Measurements from ENCODE around the gene CPTP.

The CPTP gene

DNA sequence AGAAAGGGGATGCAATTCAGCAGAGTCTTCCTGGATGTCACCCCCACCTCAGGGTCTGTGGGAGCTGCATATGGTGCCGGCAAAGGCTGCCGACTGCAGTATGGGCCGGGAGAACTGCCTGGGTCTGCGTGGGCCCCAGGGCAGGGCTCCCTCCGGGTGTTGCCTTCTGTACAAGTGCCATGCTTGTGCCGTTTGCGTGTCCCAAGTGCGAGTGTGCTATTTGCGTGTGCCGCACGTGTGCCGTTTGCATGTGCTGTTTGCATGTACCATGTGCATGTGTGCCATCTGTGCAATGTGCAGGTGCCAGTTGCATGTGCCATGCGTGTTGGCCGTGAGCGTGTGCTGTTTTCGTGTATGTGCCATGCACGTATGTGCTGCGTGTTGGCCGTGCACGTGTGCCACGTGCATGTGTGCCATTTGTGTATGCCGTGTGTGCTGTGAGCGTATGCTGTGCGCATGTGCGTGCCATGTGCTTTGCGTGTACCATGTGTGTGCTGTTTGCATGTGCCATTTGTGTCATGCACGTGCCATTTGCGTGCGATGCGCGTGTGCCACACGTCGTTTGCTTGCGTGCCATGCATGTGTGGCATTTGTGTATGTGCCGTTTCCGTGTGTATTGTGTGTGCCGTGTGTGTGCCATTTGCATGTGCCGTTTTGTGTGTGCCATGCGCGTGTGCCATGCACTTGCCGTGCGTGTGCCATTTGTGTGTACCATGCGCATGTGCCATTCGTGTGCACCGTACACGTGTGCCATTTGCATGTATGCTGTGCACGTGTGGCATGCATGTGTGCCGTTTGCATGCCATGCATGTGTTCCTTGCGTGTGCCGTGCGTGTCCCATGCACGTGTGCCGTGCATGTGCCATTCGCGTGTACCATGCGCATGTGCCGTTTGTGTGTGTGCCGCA is 5.0 kb downstream of the CPTP start:
- Histone ChIP-seq H3K36me3 (ENCODE audit: control insufficient read depth, insufficient read depth, low read length) (peaks cover 17% of the 10 kb centered on the region), H3K27me3 (replicated peaks; ENCODE audit: control insufficient read depth, insufficient read depth, low read length, poor library complexity, severe bottlenecking) (no peaks in the 10 kb centered on the region), H3K4me1 (ENCODE audit: control insufficient read depth, insufficient read depth, low read length, poor library complexity, severe bottlenecking) (peaks cover 20% of the 10 kb centered on the region), H3K27ac (ENCODE audit: insufficient read depth, low read length, poor library complexity, severe bottlenecking) (no peak overlapping the region), H3K9me3 (ENCODE audit: control insufficient read depth, low read length) (no peaks in the 10 kb centered on the region), H3K4me3 (ENCODE audit: insufficient read depth, low read depth, low read length, poor library complexity, severe bottlenecking) (no peak overlapping the region)
- no peak for DNase-seq

GRCh38 chr1:1330366-1331067 is 5.9 kb downstream of the CPTP start:
- H3K27ac ChIP-seq (ENCODE audit: insufficient read depth, low read length, poor library complexity, severe bottlenecking), result no peak overlapping the region
- H3K9me3 ChIP-seq (ENCODE audit: control insufficient read depth, low read length), result no peaks in the 10 kb centered on the region
- no peak overlapping the region for H3K4me3 ChIP-seq (ENCODE audit: insufficient read depth, low read depth, low read length, poor library complexity, severe bottlenecking)
- no peaks in the 10 kb centered on the region for H3K27me3 ChIP-seq (replicated peaks; ENCODE audit: control insufficient read depth, insufficient read depth, low read length, poor library complexity, severe bottlenecking)
- H3K36me3 ChIP-seq (ENCODE audit: control insufficient read depth, insufficient read depth, low read length), result peaks cover 17% of the 10 kb centered on the region
- H3K4me1 ChIP-seq (ENCODE audit: control insufficient read depth, insufficient read depth, low read length, poor library complexity, severe bottlenecking), result peaks cover 13% of the 10 kb centered on the region
- DNase-seq, result no peak

DNA sequence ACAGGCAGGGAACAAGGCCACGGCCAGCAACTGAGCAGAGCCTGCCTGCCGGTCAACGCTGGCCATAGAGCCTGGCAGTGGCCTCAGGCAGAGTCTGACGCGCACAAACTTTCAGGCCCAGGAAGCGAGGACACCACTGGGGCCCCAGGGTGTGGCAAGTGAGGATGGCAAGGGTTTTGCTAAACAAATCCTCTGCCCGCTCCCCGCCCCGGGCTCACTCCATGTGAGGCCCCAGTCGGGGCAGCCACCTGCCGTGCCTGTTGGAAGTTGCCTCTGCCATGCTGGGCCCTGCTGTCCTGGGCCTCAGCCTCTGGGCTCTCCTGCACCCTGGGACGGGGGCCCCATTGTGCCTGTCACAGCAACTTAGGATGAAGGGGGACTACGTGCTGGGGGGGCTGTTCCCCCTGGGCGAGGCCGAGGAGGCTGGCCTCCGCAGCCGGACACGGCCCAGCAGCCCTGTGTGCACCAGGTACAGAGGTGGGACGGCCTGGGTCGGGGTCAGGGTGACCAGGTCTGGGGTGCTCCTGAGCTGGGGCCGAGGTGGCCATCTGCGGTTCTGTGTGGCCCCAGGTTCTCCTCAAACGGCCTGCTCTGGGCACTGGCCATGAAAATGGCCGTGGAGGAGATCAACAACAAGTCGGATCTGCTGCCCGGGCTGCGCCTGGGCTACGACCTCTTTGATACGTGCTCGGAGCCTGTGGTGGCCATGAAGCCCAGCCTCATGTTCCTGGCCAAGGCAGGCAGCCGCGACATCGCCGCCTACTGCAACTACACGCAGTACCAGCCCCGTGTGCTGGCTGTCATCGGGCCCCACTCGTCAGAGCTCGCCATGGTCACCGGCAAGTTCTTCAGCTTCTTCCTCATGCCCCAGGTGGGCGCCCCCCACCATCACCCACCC is 6.7 kb downstream of the CPTP start, which contains the start of gene TAS1R3:
Gene TAS1R3, plus strand, starts transcription at position 213 of the 898 bp plus-strand sequence. Its CDS starts 66 bp downstream, at position 279.
- no peak within 1 kb of the TSS for H3K27ac ChIP-seq (ENCODE audit: insufficient read depth, low read length, poor library complexity, severe bottlenecking)
- no peak within 1 kb of the TSS for H3K4me3 ChIP-seq (ENCODE audit: insufficient read depth, low read depth, low read length, poor library complexity, severe bottlenecking)
- no peak for DNase-seq
- no peaks in the 10 kb centered on the region for H3K27me3 ChIP-seq (replicated peaks; ENCODE audit: control insufficient read depth, insufficient read depth, low read length, poor library complexity, severe bottlenecking)
- H3K4me1 ChIP-seq (ENCODE audit: control insufficient read depth, insufficient read depth, low read length, poor library complexity, severe bottlenecking), result peaks cover 5% of the 10 kb centered on the region
- no peaks in the 10 kb centered on the region for H3K9me3 ChIP-seq (ENCODE audit: control insufficient read depth, low read length)
- peaks cover 17% of the 10 kb centered on the region for H3K36me3 ChIP-seq (ENCODE audit: control insufficient read depth, insufficient read depth, low read length)

- no peak for DNase-seq
- no peak overlapping the region for H3K27ac ChIP-seq (ENCODE audit: insufficient read depth, low read length, poor library complexity, severe bottlenecking)
- H3K4me1 ChIP-seq (ENCODE audit: control insufficient read depth, insufficient read depth, low read length, poor library complexity, severe bottlenecking), result peaks cover 3% of the 10 kb centered on the region
These were observed 7.6 kb downstream of the CPTP start for GRCh38 chr1:1332031-1332755.

GRCh38 chr1:1332774-1333480 is 8.3 kb downstream of the CPTP start:
- no peaks in the 10 kb centered on the region for H3K9me3 ChIP-seq (ENCODE audit: control insufficient read depth, low read length)
- DNase-seq, result no peak
- H3K36me3 ChIP-seq (ENCODE audit: control insufficient read depth, insufficient read depth, low read length), result peaks cover 10% of the 10 kb centered on the region
- H3K4me1 ChIP-seq (ENCODE audit: control insufficient read depth, insufficient read depth, low read length, poor library complexity, severe bottlenecking), result peaks cover 3% of the 10 kb centered on the region
- H3K27me3 ChIP-seq (replicated peaks; ENCODE audit: control insufficient read depth, insufficient read depth, low read length, poor library complexity, severe bottlenecking), result no peaks in the 10 kb centered on the region
- H3K4me3 ChIP-seq (ENCODE audit: insufficient read depth, low read depth, low read length, poor library complexity, severe bottlenecking), result no peak overlapping the region
- H3K27ac ChIP-seq (ENCODE audit: insufficient read depth, low read length, poor library complexity, severe bottlenecking), result no peak overlapping the region

More at GRCh38 chr1:1332031-1332755, 7.6 kb downstream of the CPTP start:
- Histone ChIP-seq H3K4me3 (ENCODE audit: insufficient read depth, low read depth, low read length, poor library complexity, severe bottlenecking) (no peak overlapping the region), H3K36me3 (ENCODE audit: control insufficient read depth, insufficient read depth, low read length) (peaks cover 15% of the 10 kb centered on the region), H3K27me3 (replicated peaks; ENCODE audit: control insufficient read depth, insufficient read depth, low read length, poor library complexity, severe bottlenecking) (no peaks in the 10 kb centered on the region), H3K9me3 (ENCODE audit: control insufficient read depth, low read length) (no peaks in the 10 kb centered on the region)

DNA sequence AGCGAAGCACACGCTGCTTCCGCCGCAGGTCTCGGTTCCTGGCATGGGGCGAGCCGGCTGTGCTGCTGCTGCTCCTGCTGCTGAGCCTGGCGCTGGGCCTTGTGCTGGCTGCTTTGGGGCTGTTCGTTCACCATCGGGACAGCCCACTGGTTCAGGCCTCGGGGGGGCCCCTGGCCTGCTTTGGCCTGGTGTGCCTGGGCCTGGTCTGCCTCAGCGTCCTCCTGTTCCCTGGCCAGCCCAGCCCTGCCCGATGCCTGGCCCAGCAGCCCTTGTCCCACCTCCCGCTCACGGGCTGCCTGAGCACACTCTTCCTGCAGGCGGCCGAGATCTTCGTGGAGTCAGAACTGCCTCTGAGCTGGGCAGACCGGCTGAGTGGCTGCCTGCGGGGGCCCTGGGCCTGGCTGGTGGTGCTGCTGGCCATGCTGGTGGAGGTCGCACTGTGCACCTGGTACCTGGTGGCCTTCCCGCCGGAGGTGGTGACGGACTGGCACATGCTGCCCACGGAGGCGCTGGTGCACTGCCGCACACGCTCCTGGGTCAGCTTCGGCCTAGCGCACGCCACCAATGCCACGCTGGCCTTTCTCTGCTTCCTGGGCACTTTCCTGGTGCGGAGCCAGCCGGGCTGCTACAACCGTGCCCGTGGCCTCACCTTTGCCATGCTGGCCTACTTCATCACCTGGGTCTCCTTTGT is 9.1 kb downstream of the CPTP start:
- DNase-seq, result no peak
- Histone ChIP-seq H3K27me3 (replicated peaks; ENCODE audit: control insufficient read depth, insufficient read depth, low read length, poor library complexity, severe bottlenecking) (no peaks in the 10 kb centered on the region), H3K4me1 (ENCODE audit: control insufficient read depth, insufficient read depth, low read length, poor library complexity, severe bottlenecking) (peaks cover 3% of the 10 kb centered on the region), H3K9me3 (ENCODE audit: control insufficient read depth, low read length) (no peaks in the 10 kb centered on the region), H3K36me3 (ENCODE audit: control insufficient read depth, insufficient read depth, low read length) (peaks cover 3% of the 10 kb centered on the region), H3K27ac (ENCODE audit: insufficient read depth, low read length, poor library complexity, severe bottlenecking) (no peak overlapping the region), H3K4me3 (ENCODE audit: insufficient read depth, low read depth, low read length, poor library complexity, severe bottlenecking) (no peak overlapping the region)

DNA sequence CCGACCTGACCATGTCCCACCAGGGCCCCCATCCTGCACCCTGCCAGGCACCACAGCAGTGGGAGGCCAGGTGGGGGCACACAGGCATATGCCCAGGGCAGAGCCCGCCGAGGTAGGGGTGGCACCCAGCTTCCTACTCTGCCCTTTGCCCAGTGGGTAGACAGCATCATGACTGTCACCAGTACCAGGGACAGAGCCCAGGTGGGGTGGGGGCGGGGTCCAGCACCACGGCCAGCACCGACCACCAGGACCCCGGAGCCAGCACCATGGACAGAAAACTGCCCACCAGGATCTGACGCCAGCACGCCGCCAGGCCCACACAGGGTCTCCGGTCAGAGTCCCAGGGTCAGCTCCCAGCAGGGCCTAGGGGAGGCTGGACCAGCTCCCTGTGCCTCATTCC is 10.2 kb downstream of the CPTP start:
- no peaks in the 10 kb centered on the region for H3K9me3 ChIP-seq (ENCODE audit: control insufficient read depth, low read length)
- no peak for DNase-seq
- H3K4me3 ChIP-seq (ENCODE audit: insufficient read depth, low read depth, low read length, poor library complexity, severe bottlenecking), result no peak overlapping the region
- H3K27ac ChIP-seq (ENCODE audit: insufficient read depth, low read length, poor library complexity, severe bottlenecking), result no peak overlapping the region
- H3K4me1 ChIP-seq (ENCODE audit: control insufficient read depth, insufficient read depth, low read length, poor library complexity, severe bottlenecking), result peaks cover 3% of the 10 kb centered on the region
- peaks cover 7% of the 10 kb centered on the region for H3K36me3 ChIP-seq (ENCODE audit: control insufficient read depth, insufficient read depth, low read length)
- no peaks in the 10 kb centered on the region for H3K27me3 ChIP-seq (replicated peaks; ENCODE audit: control insufficient read depth, insufficient read depth, low read length, poor library complexity, severe bottlenecking)

- H3K4me3 ChIP-seq (ENCODE audit: insufficient read depth, low read depth, low read length, poor library complexity, severe bottlenecking), result no peak overlapping the region
- peaks cover 3% of the 10 kb centered on the region for H3K4me1 ChIP-seq (ENCODE audit: control insufficient read depth, insufficient read depth, low read length, poor library complexity, severe bottlenecking)
- H3K27ac ChIP-seq (ENCODE audit: insufficient read depth, low read length, poor library complexity, severe bottlenecking), result no peak overlapping the region
- H3K36me3 ChIP-seq (ENCODE audit: control insufficient read depth, insufficient read depth, low read length), result peaks cover 11% of the 10 kb centered on the region
- H3K9me3 ChIP-seq (ENCODE audit: control insufficient read depth, low read length), result no peaks in the 10 kb centered on the region
- no peak for DNase-seq
- H3K27me3 ChIP-seq (replicated peaks; ENCODE audit: control insufficient read depth, insufficient read depth, low read length, poor library complexity, severe bottlenecking), result no peaks in the 10 kb centered on the region
These were observed 10.7 kb downstream of the CPTP start for GRCh38 chr1:1335283-1335682.
